Kidney tubule cell (primary cell): ENCODE results near the gene C19orf47.
"Not testable (repeated sequence)": the region's sequence is repeated elsewhere in the genome, so short reads cannot be mapped to it uniquely, and the experiment has no call there.

Experiments
- DNase-seq: peaks from one replicate; pipeline ENCODE4 v3.0.0-alpha.2; 2018; ENCODE audit warnings: low spot score

Gene C19orf47

DNA sequence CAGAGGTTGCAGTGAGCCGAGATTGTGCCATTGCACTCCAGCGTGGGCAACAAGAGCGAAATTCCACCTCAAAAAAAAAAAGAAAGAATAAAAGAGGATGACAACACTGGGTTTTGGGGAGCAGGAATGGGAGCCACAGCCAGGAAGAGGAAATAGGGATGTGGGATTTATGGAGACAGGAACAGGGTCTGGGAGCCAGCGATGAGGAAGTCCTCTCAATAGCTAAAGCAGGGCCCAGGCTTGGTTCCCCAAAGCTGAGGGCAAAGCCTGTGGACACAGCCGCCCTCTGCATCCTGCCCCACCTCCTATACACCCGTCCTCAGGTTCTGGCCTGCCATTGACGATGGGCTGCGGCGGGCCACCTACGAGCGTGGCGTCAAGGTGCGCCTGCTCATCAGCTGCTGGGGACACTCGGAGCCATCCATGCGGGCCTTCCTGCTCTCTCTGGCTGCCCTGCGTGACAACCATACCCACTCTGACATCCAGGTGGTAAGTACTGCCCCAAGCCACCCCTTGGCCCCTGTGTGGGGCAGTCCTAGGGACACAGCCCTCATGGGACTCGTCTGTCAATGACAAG lies 28.2 kb upstream of the C19orf47 start:
- no peak for DNase-seq

GRCh38 chr19:40374084-40374483 lies 25.9 kb upstream of the C19orf47 start:
- no peak for DNase-seq

DNA sequence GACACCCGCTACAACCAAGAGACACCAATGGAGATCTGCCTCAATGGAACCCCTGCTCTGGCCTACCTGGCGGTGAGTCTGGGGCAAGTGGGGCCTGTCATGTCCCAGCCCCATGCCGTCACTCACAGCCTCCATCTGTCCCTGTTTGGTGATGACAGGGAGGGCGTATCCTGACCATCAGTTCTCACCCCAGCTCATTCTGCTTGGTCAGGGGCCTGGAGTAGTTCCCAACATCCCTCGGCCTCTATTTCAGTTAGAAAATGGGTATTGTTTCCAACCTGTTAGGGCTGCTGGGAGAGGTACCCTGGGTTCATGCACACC lies 23.6 kb upstream of the C19orf47 start:
- DNase-seq, result no peak

- no peak for DNase-seq
Observed at GRCh38 chr19:40370997-40371801, 23.0 kb upstream of the C19orf47 start.

DNA sequence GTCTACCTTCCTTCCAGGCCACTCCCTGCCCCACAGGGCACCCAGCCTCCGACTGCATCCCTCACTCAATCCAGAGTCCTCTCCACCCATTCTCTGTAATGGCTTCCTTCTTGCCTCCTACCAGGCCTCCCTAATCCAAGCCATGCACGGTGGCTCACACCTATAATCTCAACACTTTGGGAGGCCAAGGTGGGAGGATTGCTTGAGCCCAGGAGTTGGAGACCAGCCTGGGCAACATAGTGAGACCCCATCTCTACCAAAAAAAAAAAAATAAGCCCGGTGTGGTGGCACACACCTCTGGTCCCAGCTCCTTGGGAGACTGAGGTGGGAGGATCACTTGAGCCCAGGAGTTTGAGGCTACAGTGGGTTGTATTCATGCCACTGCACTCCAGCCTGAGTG lies 22.1 kb upstream of the C19orf47 start:
- not testable (repeated sequence) for DNase-seq

- DNase-seq, result no peak
Observed at GRCh38 chr19:40369797-40370196, 21.6 kb upstream of the C19orf47 start.

DNA sequence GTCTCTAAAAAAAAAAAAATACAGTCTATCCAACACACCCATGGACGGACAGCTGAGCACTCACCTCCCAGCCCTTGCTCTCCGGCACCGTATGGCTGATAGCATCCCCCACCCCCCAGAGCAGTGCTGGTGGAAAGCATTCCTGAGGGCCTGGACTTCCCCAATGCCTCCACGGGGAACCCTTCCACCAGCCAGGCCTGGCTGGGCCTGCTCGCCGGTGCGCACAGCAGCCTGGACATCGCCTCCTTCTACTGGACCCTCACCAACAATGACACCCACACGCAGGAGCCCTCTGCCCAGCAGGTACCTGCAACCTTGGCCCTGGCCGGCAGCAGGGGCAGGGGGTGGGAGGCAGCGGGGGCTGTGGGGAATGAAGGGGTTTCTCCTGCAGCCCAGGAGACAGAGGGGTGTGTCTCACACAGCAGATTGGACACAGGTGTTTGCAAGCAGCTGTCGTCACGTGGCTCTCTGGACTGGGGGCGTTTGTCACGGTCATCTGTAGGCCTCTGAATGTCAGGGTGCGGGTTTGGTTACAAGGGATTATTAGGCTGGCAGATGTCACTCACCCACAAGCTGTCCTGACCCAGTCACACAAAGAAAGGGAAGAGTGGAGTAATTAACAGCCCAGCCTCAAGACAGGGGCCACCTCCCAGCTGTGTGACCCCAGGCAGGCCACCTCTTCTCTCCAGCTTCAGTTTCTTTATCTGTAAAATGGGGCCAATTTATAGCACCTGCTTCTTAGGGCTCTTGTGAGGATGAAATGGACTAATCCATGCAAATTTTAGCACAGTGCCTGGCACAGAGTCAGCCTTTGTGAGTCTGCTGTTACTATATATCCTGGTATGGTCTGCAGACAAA lies 19.6 kb upstream of the C19orf47 start:
- no peak for DNase-seq

DNA sequence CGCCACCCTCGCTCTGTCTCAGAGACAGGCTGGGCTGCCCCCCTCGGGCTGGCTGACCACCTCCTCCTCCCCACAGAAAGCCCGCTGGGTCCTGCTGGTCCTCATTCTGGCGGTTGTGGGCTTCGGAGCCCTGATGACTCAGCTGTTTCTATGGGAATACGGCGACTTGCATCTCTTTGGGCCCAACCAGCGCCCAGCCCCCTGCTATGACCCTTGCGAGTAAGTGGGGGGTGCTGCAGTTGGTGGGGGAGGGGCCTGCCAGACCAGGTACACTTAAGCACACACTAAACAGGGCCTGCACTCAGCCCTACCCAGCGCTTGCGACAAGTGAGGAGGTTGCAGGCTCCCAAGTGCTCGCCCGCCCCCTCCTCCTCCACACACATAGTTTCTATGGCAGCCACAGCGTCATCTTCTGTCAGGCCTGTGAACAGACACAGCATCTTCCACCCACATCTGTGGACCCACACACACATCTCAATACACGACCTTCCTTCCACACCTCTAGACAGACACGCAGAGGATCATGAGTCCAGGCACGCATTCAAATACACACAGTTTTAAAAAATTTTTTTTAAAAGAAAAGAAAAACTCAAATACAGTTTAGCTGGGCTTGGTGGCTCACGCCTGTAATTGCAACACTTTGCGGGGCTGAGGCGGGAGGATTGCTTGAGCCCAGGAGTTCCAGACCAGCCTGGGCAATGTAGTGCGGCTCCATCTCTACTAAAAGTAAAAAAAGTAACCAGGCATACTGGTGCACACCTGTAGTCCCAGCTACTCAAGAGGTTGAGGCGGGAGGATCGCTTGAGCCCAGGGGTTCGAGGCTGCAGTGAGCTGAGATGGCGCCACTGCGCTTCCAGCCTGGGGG lies 18.7 kb upstream of the C19orf47 start:
- no peak for DNase-seq

- DNase-seq, result peak; percentile 30
Observed at GRCh38 chr19:40365613-40366401, 17.6 kb upstream of the C19orf47 start.

GRCh38 chr19:40365010-40365409 lies 16.8 kb upstream of the C19orf47 start:
- DNase-seq, result no peak

DNA sequence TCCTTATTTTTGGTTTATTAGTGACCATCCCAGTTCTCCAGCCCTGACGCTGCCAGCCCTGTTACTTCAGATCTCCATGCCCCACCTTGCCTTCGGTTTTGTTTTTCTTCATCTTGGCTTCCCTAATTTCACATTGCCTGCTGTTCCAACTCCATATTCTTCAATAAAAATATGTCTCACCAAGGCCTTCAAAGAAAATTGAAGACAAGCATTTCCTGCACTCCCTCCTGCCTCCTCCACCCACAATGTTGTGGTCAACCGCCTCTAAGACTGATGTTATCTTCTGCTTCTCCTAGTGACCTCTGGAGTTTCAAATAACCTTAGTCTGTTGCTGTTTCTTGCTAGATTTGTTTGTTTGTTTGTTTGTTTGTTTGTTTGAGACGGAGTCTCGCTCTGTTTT lies 14.9 kb upstream of the C19orf47 start:
- no peak for DNase-seq

- no peak for DNase-seq
Observed at GRCh38 chr19:40362160-40362559, 14.0 kb upstream of the C19orf47 start.

GRCh38 chr19:40360708-40361241 lies 12.6 kb upstream of the C19orf47 start:
- no peak for DNase-seq

- DNase-seq, result no peak
Observed at GRCh38 chr19:40360020-40360707, 12.0 kb upstream of the C19orf47 start.

DNA sequence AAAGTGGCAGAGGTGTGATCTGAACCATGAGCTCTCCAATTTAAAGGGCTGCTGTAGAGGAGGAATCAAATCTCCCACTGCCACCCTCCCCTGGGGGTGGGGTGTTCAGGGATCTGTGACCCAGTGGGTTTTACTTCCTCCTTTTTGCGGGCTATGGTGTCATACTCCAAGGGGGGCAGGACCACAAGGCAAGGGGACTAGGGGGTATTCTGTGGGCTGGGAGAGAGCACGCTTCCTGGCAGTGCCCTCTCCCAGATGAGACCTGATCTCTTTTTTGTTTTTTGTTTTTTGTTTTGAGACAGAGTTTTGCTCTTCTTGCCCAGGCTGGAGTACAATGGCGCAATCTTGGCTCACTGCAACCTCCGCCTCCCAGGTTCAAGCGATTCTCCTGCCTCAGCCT lies 10.6 kb upstream of the C19orf47 start:
- no peak for DNase-seq

DNA sequence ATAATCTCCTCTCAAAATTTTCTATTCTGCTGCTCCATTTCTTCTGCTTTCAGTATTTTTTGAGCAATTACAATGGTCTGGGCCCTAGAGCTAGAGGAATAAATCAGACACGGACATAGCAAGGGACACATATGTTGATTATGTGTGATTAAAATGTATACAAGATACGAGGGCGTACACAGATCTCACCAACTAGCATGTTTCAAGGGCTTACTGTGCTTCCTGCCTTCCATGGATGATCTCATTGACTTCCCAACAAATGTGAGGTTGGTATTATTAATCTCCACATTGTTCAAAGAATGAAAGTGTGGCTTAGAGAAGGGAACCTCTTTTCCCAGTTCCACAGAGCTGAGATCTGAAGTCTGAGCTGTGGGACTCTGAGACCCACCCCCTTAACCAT lies 9.4 kb upstream of the C19orf47 start:
- DNase-seq, result no peak

GRCh38 chr19:40356681-40357595 lies 8.7 kb upstream of the C19orf47 start:
- DNase-seq, result no peak

GRCh38 chr19:40355975-40356680 lies 7.9 kb upstream of the C19orf47 start:
- no peak for DNase-seq
